IMR-90 (cell line): ENCODE measurements around the gene CTNND2. TPM values are rescaled to one million over a fixed set of nuclear protein-coding genes. Genes with fewer than 3 reads are reported as not detected.

ENCODE experiments used
- ATAC-seq: fragments of 200-7000 bp; cut with Tn5 transposase; 2 replicates; pipeline ENCODE4 v1.9.1; 2020; ENCODE audit warnings: low read depth, mild to moderate bottlenecking, moderate library complexity
- BruUV-seq: library from RNA; stranded (reverse); fragments of 400-500 nt; replicated peaks from 2 replicates; lab custom pipeline; 2021; lab: Mats Ljungman, UMichigan
- CTCF ChIA-PET: fragments of 300-600 bp; formaldehyde crosslinking; extraction: SDS; loops from one replicate; lab custom pipeline; 2021; ENCODE audit warnings: antibody characterized with exemption; lab: Yijun Ruan, JAX
- POLR2A ChIA-PET: fragments of 300-600 bp; sonication (Branson Sonifier 250); formaldehyde crosslinking; loops from one replicate; lab custom pipeline; 2022; ENCODE audit warnings: antibody characterized with exemption; ENCODE audit not compliant: unreplicated experiment; lab: Charles Lee
- DNase-seq: peaks from one replicate; pipeline ENCODE4 v3.0.0; 2013
- H2AFZ ChIP-seq: replicated peaks from 2 replicates; pipeline ENCODE3; 2013; ENCODE audit warnings: low read length, mild to moderate bottlenecking; ENCODE audit not compliant: poor library complexity
- H2AK5ac ChIP-seq: 2 replicates; pipeline ENCODE4 v1.6.1; 2013; ENCODE audit warnings: low read depth, low read length, inconsistent platforms
- H2AK9ac ChIP-seq: replicated peaks from 2 replicates; pipeline ENCODE3; 2013; ENCODE audit warnings: mild to moderate bottlenecking, low read depth, low read length, moderate library complexity; ENCODE audit not compliant: poor library complexity
- H2BK120ac ChIP-seq: 2 replicates; pipeline ENCODE4 v1.6.1; 2013; ENCODE audit warnings: low read depth, low read length, inconsistent platforms
- H2BK15ac ChIP-seq: 3 replicates; pipeline ENCODE4 v1.6.1; 2013; ENCODE audit warnings: low read depth, low read length, inconsistent platforms
- H2BK20ac ChIP-seq: 2 replicates; pipeline ENCODE4 v1.6.1; 2013; ENCODE audit warnings: low read depth, mild to moderate bottlenecking, inconsistent platforms, low read length, moderate library complexity
- H2BK5ac ChIP-seq: 2 replicates; pipeline ENCODE4 v1.6.1; 2013; ENCODE audit warnings: mild to moderate bottlenecking, low read depth, low read length, inconsistent platforms; ENCODE audit not compliant: poor library complexity, severe bottlenecking
- H3K14ac ChIP-seq: replicated peaks from 2 replicates; pipeline ENCODE4 v1.6.1; 2013; ENCODE audit warnings: low read depth, low read length, inconsistent platforms
- H3K18ac ChIP-seq: 2 replicates; pipeline ENCODE4 v1.6.1; 2013; ENCODE audit warnings: low read depth, low read length, control low read depth
- H3K23ac ChIP-seq: 2 replicates; pipeline ENCODE4 v1.6.1; 2013; ENCODE audit warnings: low read depth, low read length, inconsistent platforms
- H3K27ac ChIP-seq: 2 replicates; pipeline ENCODE4 v1.5.1; 2013; ENCODE audit warnings: mild to moderate bottlenecking, control low read depth, low read length; ENCODE audit not compliant: insufficient read depth
- H3K27me3 ChIP-seq: 2 replicates; pipeline ENCODE4 v1.6.1; 2013; ENCODE audit warnings: low read length; ENCODE audit not compliant: control insufficient read depth, insufficient read depth
- H3K36me3 ChIP-seq: 2 replicates; pipeline ENCODE4 v1.6.1; 2013; ENCODE audit warnings: low read length, mixed read lengths; ENCODE audit not compliant: control insufficient read depth, insufficient read depth
- H3K4ac ChIP-seq: 2 replicates; pipeline ENCODE4 v1.6.1; 2013; ENCODE audit warnings: low read depth, low read length, inconsistent platforms
- H3K4me1 ChIP-seq: 2 replicates; pipeline ENCODE4 v1.6.1; 2013; ENCODE audit warnings: low read length, mixed read lengths; ENCODE audit not compliant: control insufficient read depth, insufficient read depth
- H3K4me2 ChIP-seq: 2 replicates; pipeline ENCODE4 v1.6.1; 2013; ENCODE audit warnings: low read depth, mild to moderate bottlenecking, control low read depth, low read length, moderate library complexity
- H3K4me3 ChIP-seq: 2 replicates; pipeline ENCODE4 v1.5.1; 2013; ENCODE audit warnings: low read depth, mild to moderate bottlenecking, control low read depth, low read length, moderate library complexity; ENCODE audit not compliant: insufficient read depth
- H3K56ac ChIP-seq: 2 replicates; pipeline ENCODE4 v1.6.1; 2013; ENCODE audit warnings: low read length, inconsistent platforms; ENCODE audit not compliant: insufficient read depth; ENCODE audit errors: extremely low read depth
- H3K79me1 ChIP-seq, 2 experiments: 2 replicates each; pipeline ENCODE4 v1.6.1; 2013; ENCODE audit warnings: low read length in 2 of 2, inconsistent platforms in 1 of 2, low read depth in 1 of 2
- H3K9ac ChIP-seq: 2 replicates; pipeline ENCODE4 v1.6.1; 2013; ENCODE audit warnings: low read depth, low read length, control low read depth
- H3K9me1 ChIP-seq: 2 replicates; pipeline ENCODE4 v1.6.1; 2013; ENCODE audit warnings: low read length, inconsistent platforms; ENCODE audit not compliant: insufficient read depth
- H3K9me3 ChIP-seq: 2 replicates; pipeline ENCODE4 v1.6.1; 2013; ENCODE audit warnings: low read length; ENCODE audit not compliant: control insufficient read depth, insufficient read depth
- H4K20me1 ChIP-seq: 2 replicates; pipeline ENCODE4 v1.6.1; 2013; ENCODE audit warnings: low read length, inconsistent platforms; ENCODE audit not compliant: insufficient read depth
- H4K5ac ChIP-seq: 2 replicates; pipeline ENCODE4 v1.6.1; 2013; ENCODE audit warnings: mild to moderate bottlenecking, low read depth, low read length, control low read depth
- H4K8ac ChIP-seq, 2 experiments: 2 replicates each; pipeline ENCODE4 v1.6.1; 2013; ENCODE audit warnings: low read depth in 2 of 2, low read length in 2 of 2, control low read depth in 1 of 2, inconsistent platforms in 1 of 2
- H4K91ac ChIP-seq: 2 replicates; pipeline ENCODE4 v1.6.1; 2013; ENCODE audit warnings: low read depth, low read length, inconsistent platforms; ENCODE audit not compliant: insufficient read depth
- BHLHE40 ChIP-seq: fragments of 150-350 bp; IDR thresholded peaks from 2 replicates; pipeline ENCODE4 v1.6.1; 2016; ENCODE audit warnings: mild to moderate bottlenecking, low read depth, low read length
- CEBPB ChIP-seq: IDR thresholded peaks from 2 replicates; pipeline ENCODE4 v1.6.1; 2012; ENCODE audit warnings: low read depth, low read length, improper control_type of control experiment
- FOS ChIP-seq: fragments of 150-350 bp; IDR thresholded peaks from 2 replicates; pipeline ENCODE4 v1.6.1; 2016; ENCODE audit warnings: low read depth, low read length
- MXI1 ChIP-seq: IDR thresholded peaks from 2 replicates; pipeline ENCODE4 v1.6.1; 2012; ENCODE audit warnings: low read depth, mild to moderate bottlenecking, low read length, moderate library complexity, borderline replicate concordance
- SMC3 ChIP-seq: fragments of 150-350 bp; IDR thresholded peaks from 2 replicates; pipeline ENCODE4 v1.6.1; 2016; ENCODE audit warnings: low read depth, mild to moderate bottlenecking, antibody characterized with exemption, low read length, moderate library complexity
- WGBS, 2 experiments: methylation state at CpG; one replicate each; pipeline versions ENCODE4 v1.1.5 to v1.1.7; 2013; ENCODE audit warnings: missing lambda C conversion rate in 2 of 2; ENCODE audit not compliant: insufficient read length in 1 of 2; ENCODE audit errors: extremely low coverage in 2 of 2; 5-methylcytosine and 5-hydroxymethylcytosine counted together
- dilution Hi-C: fragments of 300-500 bp; cut with HindIII; formaldehyde crosslinking; loops from one replicate; pipeline ENCODE4 v1.14.3; 2018; ENCODE audit warnings: low sequenced_read_pairs; ENCODE audit not compliant: unreplicated experiment
- in situ Hi-C: fragments of 300-500 bp; cut with MboI; formaldehyde crosslinking; loops from 3 replicates; pipeline ENCODE4 v1.14.3; 2019; ENCODE audit warnings: low sequenced_read_pairs, inconsistent platforms, mixed read lengths
- intact Hi-C: fragments of 100-400 bp; cut with micrococcal nuclease; formaldehyde crosslinking; loops from 2 replicates; pipeline ENCODE4 v1.10.0; 2022
- polyA plus RNA-seq, 3 experiments: library from polyadenylated mRNA; depleted of rRNA; stranded (reverse); fragments of >200 nt; gene quantifications; 2 replicates each; pipeline ENCODE4 v1.2.3, GENCODE V29; 2012; ENCODE audit warnings: low replicate concordance in 1 of 3
- total RNA-seq: library from RNA; depleted of rRNA; stranded (reverse); fragments of >200 nt; gene quantifications from 2 replicates; pipeline ENCODE4 v1.2.3, GENCODE V29; 2012

The CTNND2 gene
- total and polyA plus RNA-seq, 2 of the 4 experiments (the other 2 are of a cell fraction), result not detected

- H2AK9ac ChIP-seq, result no peak overlapping the region
- H2AFZ ChIP-seq, result no peak overlapping the region
- WGBS, 2 experiments, result 60% methylated on average over 1 of the region's 3 CpGs; no CpG with 5 or more reads in 1 of the 2 experiments
- H3K56ac ChIP-seq, result no peak overlapping the region
- ATAC-seq, result no peak
- TF ChIP-seq SMC3 (no peak), FOS (no peak), CEBPB (no peak), MXI1 (no peak), BHLHE40 (no peak)
- no peaks in the 10 kb centered on the region for H3K9me1 ChIP-seq
- H4K91ac ChIP-seq, result no peak overlapping the region
- no peaks in the 10 kb centered on the region for H3K4me1 ChIP-seq
- H3K18ac ChIP-seq, result no peak overlapping the region
- in situ Hi-C loops (no loop called here), dilution Hi-C loops (no loop called here), intact Hi-C loops (no loop called here)
- no peaks in the 10 kb centered on the region for H3K9me3 ChIP-seq
- peaks cover 9% of the 10 kb centered on the region for H3K27me3 ChIP-seq
- no peaks in the 10 kb centered on the region for H3K36me3 ChIP-seq
- no peak overlapping the region for H4K5ac ChIP-seq
- CTCF ChIA-PET, result no interaction called here
- no peak overlapping the region for H2BK15ac ChIP-seq
- H3K4me2 ChIP-seq, result no peak overlapping the region
- no peak overlapping the region for H3K23ac ChIP-seq
- H4K20me1 ChIP-seq, result no peaks in the 10 kb centered on the region
- H2BK5ac ChIP-seq, result no peak overlapping the region
- H3K14ac ChIP-seq, result no peak overlapping the region
- no TSS peak for BruUV-seq
- no peak overlapping the region for H2BK120ac ChIP-seq
- no peaks in the 10 kb centered on the region for H3K79me1 ChIP-seq
- POLR2A ChIA-PET, result no interaction called here
- H4K8ac ChIP-seq, result no peak overlapping the region
- DNase-seq, result no peak
- no peak overlapping the region for H3K27ac ChIP-seq
- H2AK5ac ChIP-seq, result no peak overlapping the region
- no peak overlapping the region for H2BK20ac ChIP-seq
- H3K4me3 ChIP-seq, result no peak overlapping the region
- H3K9ac ChIP-seq, result no peak overlapping the region
- H3K4ac ChIP-seq, result no peak overlapping the region
Observed at GRCh38 chr5:11387382-11387781, 516.9 kb downstream of the CTNND2 start.
